ENCODE measurements around the gene LINC01488. TPM values are rescaled to one million over a fixed set of nuclear protein-coding genes. Genes with fewer than 3 reads are reported as not detected.

LINC01488 gene
- total RNA-seq, 4 donors from 2014 or later: not detected

DNA sequence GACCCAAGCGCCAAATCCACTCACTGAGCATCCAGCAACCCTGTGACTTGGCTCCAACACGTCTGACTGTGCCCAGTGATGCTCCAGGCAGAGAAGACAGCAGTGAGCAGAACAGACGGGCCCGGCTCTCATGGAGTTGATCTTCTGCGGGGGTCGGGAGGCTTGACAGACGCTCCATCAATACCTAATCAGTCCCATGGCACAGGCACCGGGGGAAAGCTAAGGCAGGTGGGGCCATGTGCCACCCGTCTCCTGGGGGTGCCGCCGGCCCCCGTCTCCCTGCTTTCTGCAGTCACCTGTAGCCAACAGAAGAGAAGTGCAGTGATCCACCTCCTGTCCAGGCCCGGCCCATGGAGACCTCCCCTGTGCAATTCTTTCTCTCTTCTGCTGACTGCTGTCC lies 47.5 kb downstream of the LINC01488 start:
- H3K27ac ChIP-seq: no peak overlapping the region
- H3K4me1 ChIP-seq: no peaks in the 10 kb centered on the region
- no peaks in the 10 kb centered on the region for H3K27me3 ChIP-seq
- 98% methylated on average over 10 of the region's 13 CpGs; no CpG with 5 or more reads in 1 of the 2 donors for WGBS, 2 donors (ENCODE audit: low coverage in 1 of 2)
- H3K36me3 ChIP-seq: no peaks in the 10 kb centered on the region
- TF ChIP-seq, protein P1, sequence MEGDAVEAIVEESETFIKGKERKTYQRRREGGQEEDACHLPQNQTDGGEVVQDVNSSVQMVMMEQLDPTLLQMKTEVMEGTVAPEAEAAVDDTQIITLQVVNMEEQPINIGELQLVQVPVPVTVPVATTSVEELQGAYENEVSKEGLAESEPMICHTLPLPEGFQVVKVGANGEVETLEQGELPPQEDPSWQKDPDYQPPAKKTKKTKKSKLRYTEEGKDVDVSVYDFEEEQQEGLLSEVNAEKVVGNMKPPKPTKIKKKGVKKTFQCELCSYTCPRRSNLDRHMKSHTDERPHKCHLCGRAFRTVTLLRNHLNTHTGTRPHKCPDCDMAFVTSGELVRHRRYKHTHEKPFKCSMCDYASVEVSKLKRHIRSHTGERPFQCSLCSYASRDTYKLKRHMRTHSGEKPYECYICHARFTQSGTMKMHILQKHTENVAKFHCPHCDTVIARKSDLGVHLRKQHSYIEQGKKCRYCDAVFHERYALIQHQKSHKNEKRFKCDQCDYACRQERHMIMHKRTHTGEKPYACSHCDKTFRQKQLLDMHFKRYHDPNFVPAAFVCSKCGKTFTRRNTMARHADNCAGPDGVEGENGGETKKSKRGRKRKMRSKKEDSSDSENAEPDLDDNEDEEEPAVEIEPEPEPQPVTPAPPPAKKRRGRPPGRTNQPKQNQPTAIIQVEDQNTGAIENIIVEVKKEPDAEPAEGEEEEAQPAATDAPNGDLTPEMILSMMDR (IDR thresholded peaks at IDR 0.05): no peak
- no peak for TF ChIP-seq EP300 (IDR thresholded peaks at IDR 0.05; ENCODE audit: low read depth)
- no peak for TF ChIP-seq POLR2A (IDR thresholded peaks at IDR 0.05)
- no peak for TF ChIP-seq POLR2AphosphoS5 (IDR thresholded peaks at IDR 0.05)
- intact Hi-C loops (cut with DNase I; ENCODE audit: low total_unique reads) (no loop called here), in situ Hi-C loops (cut with MboI; ENCODE audit: low pct_ligation_motif_present in 1 of 4, low pct_unique_long_range_greater_than_20kb in 1 of 4, low sequenced_read_pairs in 3 of 4) (no loop called here)
- no peaks in the 10 kb centered on the region for H3K9me3 ChIP-seq
- no peak for DNase-seq
- H3K4me3 ChIP-seq: no peak overlapping the region

DNA sequence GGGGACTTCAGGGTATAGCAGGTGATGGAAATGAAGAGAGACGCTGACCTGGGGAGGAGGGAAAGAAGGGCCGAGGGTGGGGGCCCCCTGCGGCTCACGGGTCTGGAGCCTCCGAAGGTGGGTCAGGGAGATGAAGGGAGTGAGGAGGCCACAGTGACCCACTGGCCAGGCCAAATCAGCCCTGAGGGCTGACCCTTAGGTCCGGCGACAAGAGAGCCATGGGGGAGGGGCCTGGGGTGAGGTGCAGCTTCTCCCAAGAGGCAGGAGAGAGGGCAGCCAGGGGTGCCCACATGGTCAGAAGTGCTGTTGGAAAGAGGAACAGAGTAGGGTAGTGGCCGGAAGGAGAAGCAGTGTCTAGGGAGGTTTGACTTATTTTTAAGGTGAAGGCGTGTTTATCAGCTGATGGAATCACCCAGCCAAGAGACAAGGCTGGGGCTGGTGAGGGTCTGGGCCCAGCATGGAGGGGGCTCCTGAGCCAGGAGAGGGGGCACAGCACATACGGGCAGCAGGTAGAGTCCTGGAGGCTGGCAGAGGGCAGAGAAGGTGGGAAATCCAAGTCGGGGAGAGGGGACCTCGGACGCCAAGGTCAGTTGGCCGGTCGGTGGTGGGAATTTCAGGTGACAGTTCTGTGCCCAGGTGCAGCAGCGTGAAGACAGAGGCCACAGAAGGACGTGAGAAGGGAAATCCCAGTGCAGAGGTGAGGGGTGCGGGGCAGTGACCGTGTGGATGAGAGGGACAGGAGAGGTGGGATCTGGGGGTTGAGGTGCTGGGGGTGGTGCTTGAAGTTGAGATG lies 49.0 kb downstream of the LINC01488 start:
- no peak overlapping the region for H3K27ac ChIP-seq
- H3K9me3 ChIP-seq: no peaks in the 10 kb centered on the region
- H3K4me3 ChIP-seq: no peak overlapping the region
- in situ Hi-C loops (cut with MboI; ENCODE audit: low pct_ligation_motif_present in 1 of 4, low pct_unique_long_range_greater_than_20kb in 1 of 4, low sequenced_read_pairs in 3 of 4) (no loop called here), intact Hi-C loops (cut with DNase I; ENCODE audit: low total_unique reads) (no loop called here)
- H3K27me3 ChIP-seq: no peaks in the 10 kb centered on the region
- TF ChIP-seq EP300 (IDR thresholded peaks at IDR 0.05; ENCODE audit: low read depth): no peak
- 58 to 74% methylated on average over 6 to 19 of the region's 19 CpGs for WGBS, 2 donors (ENCODE audit: low coverage in 1 of 2)
- H3K4me1 ChIP-seq: no peaks in the 10 kb centered on the region
- no peak for DNase-seq
- no peaks in the 10 kb centered on the region for H3K36me3 ChIP-seq

- H3K36me3 ChIP-seq: no peaks in the 10 kb centered on the region
- no peaks in the 10 kb centered on the region for H3K9me3 ChIP-seq
- no peak overlapping the region for H3K27ac ChIP-seq
- DNase-seq: no peak
- in situ Hi-C loops (cut with MboI; ENCODE audit: low pct_ligation_motif_present in 1 of 4, low pct_unique_long_range_greater_than_20kb in 1 of 4, low sequenced_read_pairs in 3 of 4) (no loop called here), intact Hi-C loops (cut with DNase I; ENCODE audit: low total_unique reads) (no loop called here)
- no peaks in the 10 kb centered on the region for H3K27me3 ChIP-seq
- no peak overlapping the region for H3K4me3 ChIP-seq
- TF ChIP-seq POLR2AphosphoS5 (IDR thresholded peaks at IDR 0.05): no peak
- TF ChIP-seq, protein P1 (IDR thresholded peaks at IDR 0.05): no peak
- no peak for TF ChIP-seq POLR2A (IDR thresholded peaks at IDR 0.05)
- no peak for TF ChIP-seq EP300 (IDR thresholded peaks at IDR 0.05; ENCODE audit: low read depth)
- no peaks in the 10 kb centered on the region for H3K4me1 ChIP-seq
- WGBS, 2 donors (ENCODE audit: low coverage in 1 of 2): 67 to 70% methylated on average over 6 to 12 of the region's 12 CpGs
These were observed 49.7 kb downstream of the LINC01488 start for GRCh38 chr11:69531071-69531716.

DNA sequence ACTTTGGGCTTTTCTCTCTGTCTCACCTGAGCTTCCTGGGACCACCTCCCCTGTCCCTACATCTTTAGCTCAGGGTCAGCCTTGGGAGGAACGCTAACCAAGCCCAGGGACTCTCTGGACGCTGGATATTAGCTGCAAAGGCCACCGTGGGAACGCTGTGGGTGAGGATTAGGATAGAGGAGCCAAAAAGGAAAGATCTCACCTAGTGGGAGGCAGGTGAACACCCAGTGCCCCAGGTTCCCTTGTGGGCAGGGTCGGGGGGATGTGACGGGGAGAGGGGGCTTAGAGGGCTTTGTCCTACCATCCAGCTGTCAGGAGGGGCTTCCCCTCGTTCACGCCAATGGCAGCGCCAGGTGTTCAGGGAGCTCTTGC lies 50.2 kb downstream of the LINC01488 start:
- Histone ChIP-seq H3K9me3 (no peaks in the 10 kb centered on the region), H3K4me1 (no peaks in the 10 kb centered on the region), H3K4me3 (no peak overlapping the region), H3K36me3 (no peaks in the 10 kb centered on the region), H3K27ac (no peak overlapping the region), H3K27me3 (no peaks in the 10 kb centered on the region)
- in situ Hi-C loops (cut with MboI; ENCODE audit: low pct_ligation_motif_present in 1 of 4, low pct_unique_long_range_greater_than_20kb in 1 of 4, low sequenced_read_pairs in 3 of 4): no loop called here
- DNase-seq: no peak
- intact Hi-C loops (cut with DNase I; ENCODE audit: low total_unique reads): no loop called here
- WGBS, 2 donors (ENCODE audit: low coverage in 1 of 2): 60 to 77% methylated on average over 1 to 9 of the region's 9 CpGs
- TF ChIP-seq POLR2A (IDR thresholded peaks at IDR 0.05) (no peak), POLR2AphosphoS5 (IDR thresholded peaks at IDR 0.05) (no peak), EP300 (IDR thresholded peaks at IDR 0.05; ENCODE audit: low read depth) (no peak)
- TF ChIP-seq, protein P1 (IDR thresholded peaks at IDR 0.05): no peak

Data from transverse colon (tissue), 4 donors.